Measurements from ENCODE around the gene SOX8.

SOX8 gene

DNA sequence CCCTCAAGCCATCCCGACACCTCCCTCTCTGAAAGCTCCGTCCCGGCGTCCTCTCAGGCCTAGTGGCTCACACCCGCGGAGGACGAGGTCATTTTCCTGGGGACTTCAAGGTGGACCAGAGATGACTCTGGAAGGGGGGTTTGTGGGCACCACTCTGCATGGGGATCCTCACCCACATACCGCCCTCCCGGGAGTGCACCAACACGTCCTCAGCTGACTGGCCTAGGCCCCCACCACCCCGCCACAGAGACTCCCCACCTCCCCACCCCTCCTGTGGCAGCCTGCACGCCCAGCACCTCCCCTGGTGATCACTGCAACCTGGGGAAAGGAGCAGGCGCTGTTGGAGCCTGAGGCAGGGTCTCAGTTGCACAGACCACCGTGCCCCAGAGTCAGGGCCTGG, 2.4 kb upstream of the SOX8 start:
- Histone ChIP-seq H3K4me1 (ENCODE audit: insufficient read depth, low read length) (peaks cover 43% of the 10 kb centered on the region), H3K27me3 (ENCODE audit: insufficient read depth, low read length) (peaks cover 11% of the 10 kb centered on the region), H3K9me3 (ENCODE audit: low read length) (no peaks in the 10 kb centered on the region), H2AFZ (ENCODE audit: low read depth, low read length) (no peak overlapping the region), H3K4me3 (ENCODE audit: low read length) (no peak overlapping the region), H3K36me3 (ENCODE audit: insufficient read depth, low read length) (no peaks in the 10 kb centered on the region)

DNA sequence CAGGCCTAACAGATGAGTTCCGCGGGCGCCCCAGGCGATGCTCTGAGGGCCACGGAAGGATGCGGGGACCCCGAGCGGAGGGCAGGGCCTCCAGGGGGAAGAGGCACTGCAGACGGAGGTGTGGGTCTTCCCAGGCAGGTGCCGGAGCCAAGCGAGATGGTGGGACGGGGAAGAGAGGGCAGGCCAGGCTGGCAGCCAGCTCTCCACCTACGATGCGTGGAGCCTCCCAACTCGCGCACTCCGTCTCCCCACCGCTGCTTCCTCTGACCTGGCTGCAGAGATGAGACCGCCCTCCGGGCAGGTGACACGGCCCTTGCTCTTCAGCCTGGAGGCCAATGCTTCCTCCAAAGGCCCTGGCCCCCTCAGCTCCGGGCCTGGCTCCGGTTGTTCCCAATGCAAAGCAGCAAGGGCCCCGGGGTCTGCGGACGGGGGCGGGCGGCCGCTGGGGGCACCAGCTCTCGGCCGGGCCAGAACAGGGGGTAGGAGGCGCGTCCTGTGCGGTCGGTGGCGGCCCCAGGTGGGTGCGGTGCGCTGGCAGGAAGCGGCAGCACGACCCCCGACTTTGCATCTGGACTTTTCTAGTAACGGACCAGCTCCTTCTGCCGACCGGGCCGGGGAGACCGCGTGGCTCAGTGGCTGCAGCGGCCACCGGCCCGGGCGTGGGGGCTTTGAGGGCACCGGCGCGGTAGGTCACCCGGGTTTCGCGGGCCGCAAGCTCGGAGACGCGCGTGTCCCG, 1.5 kb upstream of the SOX8 start:
- H3K4me3 ChIP-seq (ENCODE audit: low read length) = peak overlapping the region; percentile 35
- H3K4me1 ChIP-seq (ENCODE audit: insufficient read depth, low read length) = peaks cover 43% of the 10 kb centered on the region
- H3K27me3 ChIP-seq (ENCODE audit: insufficient read depth, low read length) = peaks cover 11% of the 10 kb centered on the region
- H2AFZ ChIP-seq (ENCODE audit: low read depth, low read length) = no peak overlapping the region
- H3K9me3 ChIP-seq (ENCODE audit: low read length) = no peaks in the 10 kb centered on the region
- peaks cover 2% of the 10 kb centered on the region for H3K36me3 ChIP-seq (ENCODE audit: insufficient read depth, low read length)

DNA sequence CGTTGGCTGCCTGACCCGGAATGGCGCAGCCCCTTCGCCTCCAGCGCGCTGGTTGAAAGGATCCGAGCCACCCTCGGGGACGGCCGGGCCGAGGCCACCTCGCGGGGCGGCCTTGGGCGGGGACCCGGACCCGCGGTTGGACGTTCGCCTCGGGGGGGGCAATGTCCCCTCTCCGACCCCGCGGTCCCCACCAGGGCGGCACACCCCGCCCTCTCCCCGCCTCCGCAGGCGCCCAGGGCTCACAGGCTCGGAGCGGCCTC, 1.0 kb upstream of the SOX8 start:
- Histone ChIP-seq H3K36me3 (ENCODE audit: insufficient read depth, low read length) (peaks cover 7% of the 10 kb centered on the region), H3K4me1 (ENCODE audit: insufficient read depth, low read length) (peaks cover 43% of the 10 kb centered on the region), H2AFZ (ENCODE audit: low read depth, low read length) (no peak overlapping the region), H3K4me3 (ENCODE audit: low read length) (peak overlapping the region; percentile 35), H3K27me3 (ENCODE audit: insufficient read depth, low read length) (peaks cover 11% of the 10 kb centered on the region), H3K9me3 (ENCODE audit: low read length) (no peaks in the 10 kb centered on the region)

- H2AFZ ChIP-seq (ENCODE audit: low read depth, low read length) = no peak overlapping the region
- peaks cover 11% of the 10 kb centered on the region for H3K27me3 ChIP-seq (ENCODE audit: insufficient read depth, low read length)
- H3K4me3 ChIP-seq (ENCODE audit: low read length) = peak overlapping the region; percentile 47
- H3K36me3 ChIP-seq (ENCODE audit: insufficient read depth, low read length) = peaks cover 12% of the 10 kb centered on the region
- H3K4me1 ChIP-seq (ENCODE audit: insufficient read depth, low read length) = peaks cover 37% of the 10 kb centered on the region
- H3K9me3 ChIP-seq (ENCODE audit: low read length) = no peaks in the 10 kb centered on the region
These were observed 824 bp downstream of the SOX8 start for GRCh38 chr16:982145-983043.

DNA sequence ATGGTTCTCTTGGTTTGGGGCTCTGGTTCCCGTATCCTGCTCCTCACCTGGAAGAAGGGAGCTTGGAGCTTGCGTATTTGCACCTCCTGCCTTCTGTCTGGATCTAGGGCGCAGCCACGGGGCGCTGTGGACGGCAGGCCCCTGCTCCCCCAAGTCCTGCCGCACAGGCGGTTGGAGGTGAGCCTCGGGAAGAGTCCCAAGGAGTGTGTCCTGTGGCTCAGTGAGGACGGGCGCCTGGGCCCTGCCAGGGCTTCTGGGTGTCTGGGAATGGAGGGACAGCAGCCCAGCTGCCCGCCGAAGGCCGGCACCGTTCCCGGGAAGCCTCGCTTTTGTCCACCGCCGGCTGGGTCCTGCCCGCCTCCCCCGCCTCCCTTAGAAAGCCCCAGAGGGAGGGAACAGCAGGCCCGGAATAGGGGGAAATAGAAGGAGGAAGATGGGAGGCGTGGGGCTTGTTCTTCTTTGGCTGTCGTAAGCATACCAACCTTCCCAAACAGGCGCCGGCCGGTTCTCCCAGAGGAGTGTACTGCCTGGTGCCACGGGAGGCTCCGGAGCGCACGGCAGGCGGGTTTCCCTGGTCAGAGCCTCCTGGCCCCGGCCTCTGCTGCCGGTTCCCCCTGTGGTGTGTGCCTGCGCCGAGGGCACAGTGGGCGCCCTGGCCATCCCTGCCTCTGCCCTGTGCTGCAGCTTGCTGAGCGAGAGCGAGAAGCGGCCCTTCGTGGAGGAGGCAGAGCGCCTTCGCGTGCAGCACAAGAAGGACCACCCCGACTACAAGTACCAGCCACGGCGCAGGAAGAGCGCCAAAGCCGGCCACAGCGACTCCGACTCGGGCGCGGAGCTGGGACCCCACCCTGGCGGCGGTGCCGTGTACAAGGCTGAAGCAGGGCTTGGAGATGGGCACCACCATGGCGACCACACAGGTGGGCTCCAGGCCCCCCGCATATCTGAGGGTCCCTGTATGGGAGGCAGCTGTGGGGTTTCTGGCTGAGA, 1.8 kb downstream of the SOX8 start:
- Histone ChIP-seq H3K4me1 (ENCODE audit: insufficient read depth, low read length) (peaks cover 32% of the 10 kb centered on the region), H3K4me3 (ENCODE audit: low read length) (peak overlapping the region; percentile 47), H3K9me3 (ENCODE audit: low read length) (no peaks in the 10 kb centered on the region), H3K36me3 (ENCODE audit: insufficient read depth, low read length) (peaks cover 12% of the 10 kb centered on the region), H2AFZ (ENCODE audit: low read depth, low read length) (no peak overlapping the region), H3K27me3 (ENCODE audit: insufficient read depth, low read length) (peaks cover 11% of the 10 kb centered on the region)

GRCh38 chr16:984121-984694, 2.6 kb downstream of the SOX8 start:
- no peak overlapping the region for H2AFZ ChIP-seq (ENCODE audit: low read depth, low read length)
- no peaks in the 10 kb centered on the region for H3K9me3 ChIP-seq (ENCODE audit: low read length)
- peaks cover 11% of the 10 kb centered on the region for H3K27me3 ChIP-seq (ENCODE audit: insufficient read depth, low read length)
- no peak overlapping the region for H3K4me3 ChIP-seq (ENCODE audit: low read length)
- H3K36me3 ChIP-seq (ENCODE audit: insufficient read depth, low read length) = peaks cover 12% of the 10 kb centered on the region
- H3K4me1 ChIP-seq (ENCODE audit: insufficient read depth, low read length) = peaks cover 25% of the 10 kb centered on the region

DNA sequence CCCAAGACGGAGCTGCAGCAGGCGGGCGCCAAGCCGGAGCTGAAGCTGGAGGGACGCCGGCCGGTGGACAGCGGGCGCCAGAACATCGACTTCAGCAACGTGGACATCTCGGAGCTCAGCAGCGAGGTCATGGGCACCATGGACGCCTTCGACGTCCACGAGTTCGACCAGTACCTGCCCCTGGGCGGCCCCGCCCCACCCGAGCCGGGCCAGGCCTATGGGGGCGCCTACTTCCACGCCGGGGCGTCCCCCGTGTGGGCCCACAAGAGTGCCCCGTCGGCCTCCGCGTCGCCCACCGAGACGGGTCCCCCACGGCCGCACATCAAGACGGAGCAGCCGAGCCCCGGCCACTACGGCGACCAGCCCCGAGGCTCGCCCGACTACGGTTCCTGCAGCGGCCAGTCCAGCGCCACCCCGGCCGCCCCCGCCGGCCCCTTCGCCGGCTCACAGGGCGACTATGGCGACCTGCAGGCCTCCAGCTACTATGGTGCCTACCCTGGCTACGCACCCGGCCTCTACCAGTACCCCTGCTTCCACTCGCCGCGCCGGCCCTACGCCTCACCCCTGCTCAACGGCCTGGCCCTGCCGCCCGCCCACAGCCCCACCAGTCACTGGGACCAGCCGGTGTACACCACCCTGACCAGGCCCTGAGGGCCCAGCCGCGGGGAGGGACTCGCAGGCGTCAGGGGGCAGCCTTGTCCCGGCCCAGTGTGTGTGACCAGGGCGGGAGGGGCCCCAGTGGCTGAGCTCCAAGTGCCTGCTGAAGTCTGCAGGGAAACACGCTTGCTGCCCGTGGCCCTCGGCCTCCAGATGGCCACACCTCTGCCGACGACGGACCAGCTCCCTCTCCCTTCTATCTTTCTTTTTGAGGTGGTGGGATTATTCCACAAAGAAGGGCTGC, 3.4 kb downstream of the SOX8 start:
- Histone ChIP-seq H3K4me3 (ENCODE audit: low read length) (no peak overlapping the region), H3K4me1 (ENCODE audit: insufficient read depth, low read length) (peaks cover 30% of the 10 kb centered on the region), H3K9me3 (ENCODE audit: low read length) (no peaks in the 10 kb centered on the region), H2AFZ (ENCODE audit: low read depth, low read length) (no peak overlapping the region), H3K36me3 (ENCODE audit: insufficient read depth, low read length) (peaks cover 12% of the 10 kb centered on the region), H3K27me3 (ENCODE audit: insufficient read depth, low read length) (peaks cover 11% of the 10 kb centered on the region)

DNA sequence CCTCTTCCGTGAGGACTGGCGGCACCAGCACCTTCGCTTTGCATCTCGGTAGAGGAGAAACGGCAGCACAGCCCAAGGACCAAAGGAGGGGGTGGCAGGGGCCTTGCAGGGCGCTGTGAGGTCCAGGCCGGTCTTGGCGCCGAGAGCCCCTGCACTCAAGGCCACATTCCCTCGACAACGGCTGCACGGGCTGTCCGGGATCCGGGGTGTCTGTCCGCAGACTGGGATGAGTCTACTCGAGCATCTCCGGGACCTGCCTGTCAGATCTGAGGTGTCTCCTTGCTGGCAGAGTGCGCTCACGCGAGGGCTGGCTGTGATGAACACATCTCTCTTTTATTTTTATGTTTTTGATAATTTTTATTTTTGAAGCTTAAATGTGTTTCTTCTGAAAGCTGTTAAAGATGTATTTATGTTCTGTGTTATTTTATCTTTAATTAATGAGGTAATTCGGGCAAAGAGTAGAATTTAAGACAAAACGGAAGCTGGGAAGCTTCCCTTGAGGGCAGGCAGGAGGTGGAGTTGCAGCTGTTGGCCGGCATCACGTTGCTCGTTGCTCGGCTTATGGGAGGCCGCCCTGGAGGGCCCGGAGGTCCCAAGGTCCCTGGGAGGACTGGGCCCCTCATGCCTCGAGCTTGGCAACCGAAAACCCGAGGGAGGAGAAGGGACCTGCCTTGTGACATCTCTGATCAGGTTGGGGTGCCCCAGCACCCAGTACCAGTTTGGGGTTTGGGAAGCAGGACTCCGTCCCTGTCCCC, 4.3 kb downstream of the SOX8 start:
- Histone ChIP-seq H3K36me3 (ENCODE audit: insufficient read depth, low read length) (peaks cover 12% of the 10 kb centered on the region), H3K4me1 (ENCODE audit: insufficient read depth, low read length) (peaks cover 33% of the 10 kb centered on the region), H3K4me3 (ENCODE audit: low read length) (no peak overlapping the region), H2AFZ (ENCODE audit: low read depth, low read length) (no peak overlapping the region), H3K27me3 (ENCODE audit: insufficient read depth, low read length) (peaks cover 11% of the 10 kb centered on the region), H3K9me3 (ENCODE audit: low read length) (no peaks in the 10 kb centered on the region)

GRCh38 chr16:986411-986810, 4.8 kb downstream of the SOX8 start:
- peaks cover 12% of the 10 kb centered on the region for H3K36me3 ChIP-seq (ENCODE audit: insufficient read depth, low read length)
- no peaks in the 10 kb centered on the region for H3K9me3 ChIP-seq (ENCODE audit: low read length)
- H3K4me3 ChIP-seq (ENCODE audit: low read length) = no peak overlapping the region
- H3K4me1 ChIP-seq (ENCODE audit: insufficient read depth, low read length) = peaks cover 38% of the 10 kb centered on the region
- no peak overlapping the region for H2AFZ ChIP-seq (ENCODE audit: low read depth, low read length)
- peaks cover 11% of the 10 kb centered on the region for H3K27me3 ChIP-seq (ENCODE audit: insufficient read depth, low read length)

DNA sequence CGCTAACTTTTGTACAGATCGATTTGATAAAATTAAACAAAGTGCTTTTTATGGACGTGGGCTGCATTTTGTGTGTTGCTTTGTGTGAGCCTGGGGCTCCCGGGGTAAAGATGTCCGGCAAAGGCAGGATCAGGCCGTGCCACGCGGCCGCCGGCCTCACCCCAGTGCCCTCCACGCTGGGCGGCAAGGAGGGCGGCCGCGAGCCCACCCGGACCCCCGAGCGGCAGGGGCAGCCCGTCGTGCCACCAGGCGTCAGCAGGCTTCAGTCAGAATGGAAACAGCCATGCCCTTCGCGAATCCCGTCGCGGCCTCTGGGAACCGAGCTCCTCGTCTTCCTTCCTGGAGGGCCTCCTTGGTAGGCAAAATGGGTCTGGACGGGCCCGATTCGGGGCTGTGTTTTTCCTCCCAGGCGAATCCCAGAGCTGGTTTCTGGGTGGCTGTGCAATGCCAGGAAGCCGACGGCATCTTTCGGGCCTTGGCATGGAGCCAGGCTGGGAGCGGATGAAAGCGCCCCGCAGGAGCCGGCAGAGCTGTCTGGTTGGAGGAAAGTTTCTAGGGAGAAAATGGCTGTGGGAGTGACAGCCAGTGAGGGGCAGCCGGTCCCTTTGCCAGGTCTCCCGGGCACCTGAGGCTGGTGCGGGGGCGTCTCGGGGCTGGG, 5.5 kb downstream of the SOX8 start:
- H3K27me3 ChIP-seq (ENCODE audit: insufficient read depth, low read length) = peaks cover 11% of the 10 kb centered on the region
- peaks cover 12% of the 10 kb centered on the region for H3K36me3 ChIP-seq (ENCODE audit: insufficient read depth, low read length)
- H3K4me1 ChIP-seq (ENCODE audit: insufficient read depth, low read length) = peaks cover 44% of the 10 kb centered on the region
- H2AFZ ChIP-seq (ENCODE audit: low read depth, low read length) = no peak overlapping the region
- H3K9me3 ChIP-seq (ENCODE audit: low read length) = no peaks in the 10 kb centered on the region
- no peak overlapping the region for H3K4me3 ChIP-seq (ENCODE audit: low read length)

DNA sequence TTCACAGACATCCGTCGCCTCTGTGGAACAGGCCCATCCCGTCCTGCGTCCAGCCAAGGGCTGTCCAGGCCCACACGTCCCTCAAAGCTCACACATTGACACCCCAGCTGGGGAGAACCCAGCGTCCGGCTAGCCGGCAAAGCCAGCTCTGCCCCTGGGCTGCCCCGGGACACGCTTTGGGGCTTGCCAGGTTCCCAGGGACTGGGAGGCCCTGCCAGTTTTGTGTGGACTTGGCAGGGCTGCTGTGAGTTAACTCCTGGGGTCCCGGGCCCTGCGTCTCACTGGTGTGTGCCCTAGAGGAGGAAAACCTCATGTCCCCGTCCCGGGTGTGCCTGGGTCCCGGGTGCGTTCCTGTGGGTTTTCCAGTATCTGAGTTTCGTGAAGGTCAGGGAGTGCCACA, 6.3 kb downstream of the SOX8 start:
- Histone ChIP-seq H3K4me1 (ENCODE audit: insufficient read depth, low read length) (peaks cover 43% of the 10 kb centered on the region), H3K9me3 (ENCODE audit: low read length) (no peaks in the 10 kb centered on the region), H3K4me3 (ENCODE audit: low read length) (no peak overlapping the region), H3K36me3 (ENCODE audit: insufficient read depth, low read length) (peaks cover 12% of the 10 kb centered on the region), H2AFZ (ENCODE audit: low read depth, low read length) (no peak overlapping the region), H3K27me3 (ENCODE audit: insufficient read depth, low read length) (peaks cover 2% of the 10 kb centered on the region)

Measured in neuron (in vitro differentiated cells).